ENCODE data around the gene ELK3. TPM values are rescaled to one million over a fixed set of nuclear protein-coding genes. Genes with fewer than 3 reads are reported as not detected.

ELK3 gene
- total and polyA plus RNA-seq, 4 experiments from 2014 or later: 20.8 to 56.5 (median 56.4) TPM

GRCh38 chr12:96218989-96219678, 25.0 kb downstream of the ELK3 start:
- Histone ChIP-seq H3K4me1 (ENCODE audit: insufficient read depth, low read length) (peaks cover 41% of the 10 kb centered on the region), H3K27me3 (ENCODE audit: insufficient read depth, low read length) (no peaks in the 10 kb centered on the region), H3K4me3 (ENCODE audit: low read length in 2 of 2) (no peak overlapping the region), H3K9me3 (ENCODE audit: control insufficient read depth in 1 of 2, low read length in 2 of 2) (no peaks in the 10 kb centered on the region), H3K27ac (ENCODE audit: low read depth, low read length) (no peak overlapping the region), H3K36me3 (ENCODE audit: insufficient read depth, low read length) (peaks cover 5% of the 10 kb centered on the region)
- POLR2A ChIA-PET (ENCODE audit: partially characterized antibody): no interaction called here
- Mint-ChIP-seq H3K27ac (peak overlapping the region in 6 of 7 donors; percentile 57 to 92 (median 68)), H3K27me3 (no peaks in the 10 kb centered on the region), H3K9me3 (no peaks in the 10 kb centered on the region), H3K4me1 (peaks cover 35 to 73% (median 50%) of the 10 kb centered on the region in 4 donors), H3K36me3 (peaks cover 37 to 47% of the 10 kb centered on the region in 2 donors), H3K4me3 (peak overlapping the region in 2 of 8 donors; percentile 16 to 31)
- no peak for DNase-seq
- CTCF ChIA-PET (ENCODE audit: partially characterized antibody): interaction anchor here (0.9 to 10.5 kb wide), 6 partner anchors 9 to 298 kb away, joined by 3 to 134 read pairs (median 4); partner anchors contain the start of gene CDK17
- intact Hi-C loops (cut with micrococcal nuclease): no loop called here

- Histone ChIP-seq H3K27ac (ENCODE audit: low read depth, low read length) (no peak overlapping the region), H3K4me3 (ENCODE audit: low read length in 2 of 2) (no peak overlapping the region), H3K4me1 (ENCODE audit: insufficient read depth, low read length) (peaks cover 37% of the 10 kb centered on the region), H3K27me3 (ENCODE audit: insufficient read depth, low read length) (no peaks in the 10 kb centered on the region), H3K36me3 (ENCODE audit: insufficient read depth, low read length) (peaks cover 8% of the 10 kb centered on the region), H3K9me3 (ENCODE audit: control insufficient read depth in 1 of 2, low read length in 2 of 2) (no peaks in the 10 kb centered on the region)
- Mint-ChIP-seq H3K27me3 (no peaks in the 10 kb centered on the region), H3K27ac (peak overlapping the region; percentile 50 to 78 (median 68)), H3K9me3 (no peaks in the 10 kb centered on the region), H3K36me3 (peaks cover 37 to 50% of the 10 kb centered on the region in 2 donors), H3K4me3 (peak overlapping the region in 2 of 8 donors; percentile 16 to 51), H3K4me1 (peaks cover 37 to 73% (median 51%) of the 10 kb centered on the region in 4 donors)
- POLR2A ChIA-PET (ENCODE audit: partially characterized antibody): interaction anchor here (1.2 kb wide), 1 partner anchor 179 kb away, joined by 3 read pairs; no protein-coding TSS in a partner anchor
- CTCF ChIA-PET (ENCODE audit: partially characterized antibody): interaction anchor here (0.9 to 10.5 kb wide), 5 partner anchors 9 to 297 kb away, joined by 3 to 134 read pairs (median 4); no protein-coding TSS in a partner anchor
- DNase-seq: no peak
- intact Hi-C loops (cut with micrococcal nuclease): no loop called here
Measured at GRCh38 chr12:96219700-96220206, 25.6 kb downstream of the ELK3 start.

- H3K36me3 ChIP-seq (ENCODE audit: insufficient read depth, low read length): peaks cover 19% of the 10 kb centered on the region
- peaks cover 33 to 73% (median 49%) of the 10 kb centered on the region in 4 donors for H3K4me1 Mint-ChIP-seq
- ChIA-PET CTCF (ENCODE audit: partially characterized antibody) (interaction anchor here (0.7 to 10.5 kb wide), 5 partner anchors 8 to 296 kb away, joined by 3 to 134 read pairs (median 3); no protein-coding TSS in a partner anchor), POLR2A (ENCODE audit: partially characterized antibody) (interaction anchor here (1.2 kb wide), 1 partner anchor 178 kb away, joined by 3 read pairs; no protein-coding TSS in a partner anchor)
- H3K27me3 Mint-ChIP-seq: no peaks in the 10 kb centered on the region
- intact Hi-C loops (cut with micrococcal nuclease): no loop called here
- no peaks in the 10 kb centered on the region for H3K27me3 ChIP-seq (ENCODE audit: insufficient read depth, low read length)
- no peaks in the 10 kb centered on the region for H3K9me3 Mint-ChIP-seq
- no peak overlapping the region for H3K27ac ChIP-seq (ENCODE audit: low read depth, low read length)
- peaks cover 25% of the 10 kb centered on the region for H3K4me1 ChIP-seq (ENCODE audit: insufficient read depth, low read length)
- peak overlapping the region in 2 of 7 donors; percentile 29 to 72 for H3K27ac Mint-ChIP-seq
- no peaks in the 10 kb centered on the region for H3K9me3 ChIP-seq (ENCODE audit: control insufficient read depth in 1 of 2, low read length in 2 of 2)
- H3K4me3 ChIP-seq (ENCODE audit: low read length in 2 of 2): no peak overlapping the region
- H3K36me3 Mint-ChIP-seq: peaks cover 38 to 56% of the 10 kb centered on the region in 2 donors
- no peak for DNase-seq
- no peak overlapping the region for H3K4me3 Mint-ChIP-seq
Measured at GRCh38 chr12:96220902-96221301, 26.7 kb downstream of the ELK3 start.

GRCh38 chr12:96221391-96221790, 27.2 kb downstream of the ELK3 start:
- peak overlapping the region in 3 of 7 donors; percentile 56 to 86 (median 72) for H3K27ac Mint-ChIP-seq
- no peak overlapping the region for H3K4me3 Mint-ChIP-seq
- no peaks in the 10 kb centered on the region for H3K27me3 Mint-ChIP-seq
- peaks cover 34 to 74% (median 47%) of the 10 kb centered on the region in 4 donors for H3K4me1 Mint-ChIP-seq
- no peak overlapping the region for H3K4me3 ChIP-seq (ENCODE audit: low read length in 2 of 2)
- peaks cover 40 to 61% of the 10 kb centered on the region in 2 donors for H3K36me3 Mint-ChIP-seq
- H3K9me3 Mint-ChIP-seq: no peaks in the 10 kb centered on the region
- no peaks in the 10 kb centered on the region for H3K27me3 ChIP-seq (ENCODE audit: insufficient read depth, low read length)
- peaks cover 23% of the 10 kb centered on the region for H3K36me3 ChIP-seq (ENCODE audit: insufficient read depth, low read length)
- intact Hi-C loops (cut with micrococcal nuclease): no loop called here
- no peaks in the 10 kb centered on the region for H3K9me3 ChIP-seq (ENCODE audit: control insufficient read depth in 1 of 2, low read length in 2 of 2)
- H3K27ac ChIP-seq (ENCODE audit: low read depth, low read length): no peak overlapping the region
- CTCF ChIA-PET (ENCODE audit: partially characterized antibody): interaction anchor here (1.1 to 10.5 kb wide), 3 partner anchors 9 to 296 kb away, joined by 3 to 134 read pairs (median 3); no protein-coding TSS in a partner anchor
- POLR2A ChIA-PET (ENCODE audit: partially characterized antibody): no interaction called here
- peaks cover 23% of the 10 kb centered on the region for H3K4me1 ChIP-seq (ENCODE audit: insufficient read depth, low read length)
- DNase-seq: no peak

- CTCF ChIA-PET (ENCODE audit: partially characterized antibody): interaction anchor here (0.7 to 1.5 kb wide), 3 partner anchors 8 to 162 kb away, joined by 3 to 8 read pairs (median 3); no protein-coding TSS in a partner anchor
- Histone ChIP-seq H3K4me1 (ENCODE audit: insufficient read depth, low read length) (peaks cover 21% of the 10 kb centered on the region), H3K36me3 (ENCODE audit: insufficient read depth, low read length) (peaks cover 26% of the 10 kb centered on the region), H3K9me3 (ENCODE audit: control insufficient read depth in 1 of 2, low read length in 2 of 2) (no peaks in the 10 kb centered on the region), H3K4me3 (ENCODE audit: low read length in 2 of 2) (no peak overlapping the region), H3K27ac (ENCODE audit: low read depth, low read length) (peak overlapping the region; percentile 35), H3K27me3 (ENCODE audit: insufficient read depth, low read length) (no peaks in the 10 kb centered on the region)
- Mint-ChIP-seq H3K36me3 (peaks cover 46 to 68% of the 10 kb centered on the region in 2 donors), H3K4me1 (peaks cover 41 to 84% (median 56%) of the 10 kb centered on the region in 4 donors), H3K27me3 (no peaks in the 10 kb centered on the region), H3K27ac (peak overlapping the region; percentile 37 to 87 (median 74)), H3K4me3 (peak overlapping the region in 5 of 8 donors; percentile 14 to 26 (median 22)), H3K9me3 (no peaks in the 10 kb centered on the region)
- POLR2A ChIA-PET (ENCODE audit: partially characterized antibody): interaction anchor here (1.8 kb wide), 1 partner anchor 13 kb away, joined by 6 read pairs; no protein-coding TSS in a partner anchor
- DNase-seq: no peak
- intact Hi-C loops (cut with micrococcal nuclease): no loop called here
Measured at GRCh38 chr12:96223411-96224218, 29.4 kb downstream of the ELK3 start.

- peaks cover 40 to 79% (median 57%) of the 10 kb centered on the region in 4 donors for H3K4me1 Mint-ChIP-seq
- no peaks in the 10 kb centered on the region for H3K9me3 Mint-ChIP-seq
- CTCF ChIA-PET (ENCODE audit: partially characterized antibody): interaction anchor here (1.5 kb wide), 1 partner anchor 9 kb away, joined by 8 read pairs; no protein-coding TSS in a partner anchor
Measured at GRCh38 chr12:96224219-96224615, 30.0 kb downstream of the ELK3 start.

More at GRCh38 chr12:96224219-96224615, 30.0 kb downstream of the ELK3 start:
- Histone ChIP-seq H3K27ac (ENCODE audit: low read depth, low read length) (no peak overlapping the region), H3K27me3 (ENCODE audit: insufficient read depth, low read length) (no peaks in the 10 kb centered on the region), H3K4me3 (ENCODE audit: low read length in 2 of 2) (no peak overlapping the region), H3K4me1 (ENCODE audit: insufficient read depth, low read length) (peaks cover 21% of the 10 kb centered on the region), H3K9me3 (ENCODE audit: control insufficient read depth in 1 of 2, low read length in 2 of 2) (no peaks in the 10 kb centered on the region), H3K36me3 (ENCODE audit: insufficient read depth, low read length) (peaks cover 26% of the 10 kb centered on the region)
- peak overlapping the region in 1 of 8 donors; percentile 22 for H3K4me3 Mint-ChIP-seq
- H3K27ac Mint-ChIP-seq: peak overlapping the region; percentile 37 to 84 (median 74)
- H3K36me3 Mint-ChIP-seq: peaks cover 46 to 68% of the 10 kb centered on the region in 2 donors
- H3K27me3 Mint-ChIP-seq: no peaks in the 10 kb centered on the region
- DNase-seq: no peak
- intact Hi-C loops (cut with micrococcal nuclease): no loop called here
- POLR2A ChIA-PET (ENCODE audit: partially characterized antibody): interaction anchor here (1.8 kb wide), 1 partner anchor 14 kb away, joined by 6 read pairs; no protein-coding TSS in a partner anchor
